CD4-positive, CD25-positive, alpha-beta regulatory T cell (primary cell): ENCODE measurements around the gene SLN. TPM values are rescaled to one million over a fixed set of nuclear protein-coding genes. Genes with fewer than 3 reads are reported as not detected.
"Not testable (repeated sequence)": the region's sequence is repeated elsewhere in the genome, so short reads cannot be mapped to it uniquely, and the experiment has no call there.

Source experiments
- ATAC-seq, 2 donors: fragments of 150-1000 bp; cut with Tn5 transposase; one replicate each; pipeline ENCODE4 v1.10.0; 2021; ENCODE audit warnings: low read depth in 2 of 2, moderate number of reproducible peaks in 2 of 2, moderate library complexity in 1 of 2
- DNase-seq, 3 donors: peaks; one replicate each; pipeline versions ENCODE4 v3.0.0 to v3.0.0-alpha.2; 2012 to 2022; ENCODE audit warnings: mixed read lengths in 1 of 3
- H3K27ac ChIP-seq: one replicate; pipeline ENCODE4 v1.7.0; 2013; ENCODE audit warnings: mild to moderate bottlenecking, low read length; ENCODE audit not compliant: insufficient read depth, poor library complexity, severe bottlenecking
- H3K27me3 ChIP-seq: one replicate; pipeline ENCODE4 v1.7.0; 2013; ENCODE audit warnings: low read length; ENCODE audit not compliant: control insufficient read depth, insufficient read depth
- H3K36me3 ChIP-seq: one replicate; pipeline ENCODE4 v1.7.0; 2013; ENCODE audit warnings: mild to moderate bottlenecking, low read length, moderate library complexity; ENCODE audit not compliant: control insufficient read depth, insufficient read depth
- H3K4me1 ChIP-seq: 2 replicates; pipeline ENCODE4 v1.7.0; 2013; ENCODE audit warnings: mild to moderate bottlenecking, low read length; ENCODE audit not compliant: insufficient read depth, control insufficient read depth, poor library complexity, severe bottlenecking
- H3K4me3 ChIP-seq: one replicate; pipeline ENCODE4 v1.7.0; 2013; ENCODE audit warnings: low read depth, mild to moderate bottlenecking, low read length, moderate library complexity
- H3K9me3 ChIP-seq, 2 experiments: 1 replicate in 1 of 2; 2 replicates in 1 of 2; pipeline ENCODE4 v1.7.0; 2013; ENCODE audit warnings: low read length in 2 of 2, mild to moderate bottlenecking in 1 of 2, moderate library complexity in 1 of 2; ENCODE audit not compliant: control insufficient read depth in 2 of 2
- H3K27ac Mint-ChIP-seq, 3 donors: one replicate each; pipeline ENCODE4 v1.8.0; 2020 to 2022; ENCODE audit warnings: mild to moderate bottlenecking in 3 of 3, mixed read lengths in 3 of 3, moderate library complexity in 2 of 3
- H3K27me3 Mint-ChIP-seq: one replicate; pipeline ENCODE4 v1.8.0; 2022; ENCODE audit warnings: mild to moderate bottlenecking, mixed read lengths
- H3K36me3 Mint-ChIP-seq: one replicate; pipeline ENCODE4 v1.8.0; 2020; ENCODE audit warnings: mixed read lengths
- H3K4me1 Mint-ChIP-seq, 4 donors: one replicate each; pipeline ENCODE4 v1.8.0; 2020 to 2022; ENCODE audit warnings: mixed read lengths in 4 of 4, mild to moderate bottlenecking in 1 of 4
- H3K4me3 Mint-ChIP-seq, 4 donors: one replicate each; pipeline ENCODE4 v1.8.0; 2020 to 2022; ENCODE audit warnings: mild to moderate bottlenecking in 4 of 4, mixed read lengths in 4 of 4, moderate library complexity in 3 of 4
- H3K9me3 Mint-ChIP-seq, 7 donors: one replicate each; pipeline ENCODE4 v1.8.0; 2020 to 2022; ENCODE audit warnings: mixed read lengths in 7 of 7, mild to moderate bottlenecking in 3 of 7, moderate library complexity in 2 of 7
- polyA plus RNA-seq, 4 donors: library from polyadenylated mRNA; unstranded; fragments of 300-500 nt; fragmentation: Illumina TruSeq; gene quantifications; one replicate each; pipeline ENCODE4 v1.2.3, GENCODE V29; 2021
- total RNA-seq: library from RNA; stranded (reverse); gene quantifications from one replicate; pipeline ENCODE4 v1.2.3, GENCODE V29; 2022

Gene SLN
- not detected for total RNA-seq
- polyA plus RNA-seq, result not detected

DNA sequence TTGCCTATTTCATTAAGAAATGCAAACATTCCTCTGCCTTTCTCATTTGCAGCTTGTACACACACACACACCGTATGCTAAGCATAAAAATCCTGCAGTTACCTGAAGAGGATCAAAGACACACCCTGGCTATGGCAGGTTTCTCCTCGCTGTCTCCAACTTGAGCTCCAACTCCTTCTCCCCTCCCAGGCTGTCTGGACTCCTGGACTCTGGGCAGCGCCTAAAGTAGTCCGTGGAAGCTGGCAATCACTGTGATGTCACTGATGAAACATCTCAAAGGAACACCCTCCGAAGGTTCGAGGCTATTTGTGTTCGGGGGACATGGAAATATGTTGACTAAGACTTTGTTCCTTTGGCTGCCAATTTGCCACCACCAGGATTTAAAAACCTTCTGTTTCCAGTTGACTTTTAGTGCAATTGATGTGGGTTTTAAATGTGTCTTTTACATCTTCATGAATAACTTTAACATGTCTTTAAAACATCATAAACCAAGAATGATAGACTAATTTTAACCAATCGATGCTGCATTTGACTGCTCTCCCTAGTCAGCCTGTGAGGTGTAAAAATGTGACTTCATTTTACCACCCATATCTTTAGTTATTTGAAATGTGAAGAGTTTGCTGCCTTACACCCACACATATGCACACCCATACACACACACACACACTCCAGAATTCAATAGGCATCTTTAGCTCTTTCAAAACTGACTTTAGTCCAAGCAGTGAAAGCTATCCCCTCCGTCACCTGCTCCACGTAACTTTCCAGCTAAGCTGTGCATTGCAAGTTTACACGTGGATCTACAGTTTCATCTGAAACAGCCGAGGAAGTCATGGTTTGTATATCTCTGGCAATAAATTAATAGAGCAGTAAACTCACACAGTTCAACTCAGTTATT is at the start of gene SLN:
SLN (minus strand) TSS at position 196 of the 895 bp plus-strand sequence.
- Histone ChIP-seq H3K4me1 (no peaks in the 10 kb centered on the region), H3K27me3 (peaks cover 12% of the 10 kb centered on the region), H3K4me3 (no peak within 1 kb of the TSS), H3K27ac (no peak within 1 kb of the TSS), H3K36me3 (no peaks in the 10 kb centered on the region), H3K9me3 (no peaks in the 10 kb centered on the region)
- H3K9me3 Mint-ChIP-seq, result peaks cover 0 to 4% (median 0%) of the 10 kb centered on the region in 7 donors
- no peak within 1 kb of the TSS for H3K27ac Mint-ChIP-seq
- no peaks in the 10 kb centered on the region for H3K36me3 Mint-ChIP-seq
- H3K4me3 Mint-ChIP-seq, result no peak within 1 kb of the TSS
- no peaks in the 10 kb centered on the region for H3K4me1 Mint-ChIP-seq
- H3K27me3 Mint-ChIP-seq, result peaks cover 26% of the 10 kb centered on the region
- no peak for ATAC-seq
- no peak for DNase-seq

DNA sequence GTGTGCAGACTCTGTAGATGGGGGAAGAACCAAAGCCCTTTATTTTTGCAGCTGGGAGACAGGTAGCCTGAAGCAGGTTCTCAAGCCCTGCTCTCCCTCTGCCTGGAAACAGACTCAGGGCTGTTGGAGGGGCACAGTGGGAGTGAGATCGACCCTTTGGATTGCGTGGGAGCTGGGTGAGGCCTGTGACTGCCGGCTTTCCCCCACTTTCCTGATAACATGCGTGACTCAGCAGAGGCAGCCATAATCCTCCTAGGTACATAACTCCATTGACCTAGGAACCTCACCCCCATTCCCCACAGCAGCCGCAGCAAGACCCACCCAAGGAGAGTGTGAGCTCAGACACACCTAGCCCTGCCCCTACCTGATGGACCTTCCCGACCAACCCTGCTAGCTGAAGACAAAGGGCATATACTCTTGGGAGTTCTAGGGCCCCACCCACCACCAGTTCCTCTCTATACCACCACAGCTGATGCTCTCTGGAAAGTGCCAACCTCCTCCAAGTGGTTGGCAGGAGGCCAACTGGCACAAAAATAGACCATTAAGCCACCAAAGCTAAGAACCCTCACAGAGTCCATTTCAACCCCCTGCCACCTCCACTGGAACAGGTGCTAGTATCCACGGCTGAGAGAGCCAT is 47.0 kb upstream of the SLN start:
- H3K27me3 Mint-ChIP-seq, result peaks cover 15% of the 10 kb centered on the region
- H3K4me1 Mint-ChIP-seq, H3K9me3 Mint-ChIP-seq, H3K27ac Mint-ChIP-seq, H3K36me3 ChIP-seq, H3K4me3 Mint-ChIP-seq, ATAC-seq, H3K27ac ChIP-seq, H3K27me3 ChIP-seq, H3K9me3 ChIP-seq, H3K4me3 ChIP-seq, H3K36me3 Mint-ChIP-seq, H3K4me1 ChIP-seq, DNase-seq: not testable (repeated sequence)

DNA sequence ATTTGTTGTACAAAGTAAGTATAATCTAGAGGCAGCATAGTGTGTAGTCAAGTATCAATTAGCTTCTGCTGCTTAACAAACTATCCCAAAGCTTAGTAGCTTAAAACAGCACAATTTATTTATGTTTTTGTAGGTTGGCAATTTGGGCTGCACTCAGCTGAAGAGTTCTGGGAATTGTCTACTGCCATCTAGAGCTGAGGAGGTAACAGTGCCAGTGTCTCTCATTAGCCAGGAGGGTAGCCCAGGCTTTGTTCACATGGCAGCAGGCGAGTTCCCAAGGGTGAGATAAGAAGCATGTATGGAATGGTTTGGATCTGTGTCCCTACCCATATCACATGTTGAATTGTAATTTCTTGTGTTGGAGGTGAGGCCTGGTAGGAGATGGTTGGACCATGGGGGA is 45.8 kb upstream of the SLN start:
- Histone ChIP-seq H3K9me3 (no peaks in the 10 kb centered on the region), H3K27ac (no peak overlapping the region), H3K4me1 (no peaks in the 10 kb centered on the region), H3K4me3 (no peak overlapping the region), H3K36me3 (no peaks in the 10 kb centered on the region), H3K27me3 (peaks cover 7% of the 10 kb centered on the region)
- Mint-ChIP-seq H3K4me1 (peaks cover 0 to 2% (median 0%) of the 10 kb centered on the region in 4 donors), H3K36me3 (no peaks in the 10 kb centered on the region), H3K4me3 (no peak overlapping the region), H3K9me3 (peaks cover 0 to 6% (median 0%) of the 10 kb centered on the region in 7 donors), H3K27ac (no peak overlapping the region), H3K27me3 (peaks cover 17% of the 10 kb centered on the region)
- no peak for ATAC-seq
- no peak for DNase-seq

DNA sequence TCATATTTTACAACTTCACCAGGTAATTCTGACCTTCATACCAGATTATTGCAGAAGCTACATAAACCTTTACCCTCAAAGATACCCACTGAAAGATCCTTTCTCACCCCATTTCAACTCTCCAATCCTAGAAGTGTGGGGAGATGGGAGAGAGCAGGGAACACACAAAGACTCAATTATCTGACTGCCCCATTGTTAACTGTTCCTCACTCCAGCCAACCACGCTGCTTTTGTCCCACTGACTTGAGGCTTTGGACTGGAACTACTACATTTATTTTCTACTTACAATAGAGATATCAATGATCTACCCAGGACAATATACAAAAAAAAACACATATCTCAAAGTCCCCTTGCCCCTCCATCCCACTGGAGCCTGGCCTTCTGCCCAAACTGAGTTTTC is 44.7 kb upstream of the SLN start:
- no peak overlapping the region for H3K4me3 ChIP-seq
- DNase-seq (no peak), ATAC-seq (no peak)
- Mint-ChIP-seq H3K27me3 (peaks cover 21% of the 10 kb centered on the region), H3K36me3 (no peaks in the 10 kb centered on the region), H3K4me1 (peaks cover 0 to 2% (median 0%) of the 10 kb centered on the region in 4 donors), H3K27ac (no peak overlapping the region), H3K9me3 (peaks cover 0 to 6% (median 0%) of the 10 kb centered on the region in 7 donors), H3K4me3 (no peak overlapping the region)
- H3K4me1 ChIP-seq, result no peaks in the 10 kb centered on the region
- H3K27ac ChIP-seq, result no peak overlapping the region
- no peaks in the 10 kb centered on the region for H3K9me3 ChIP-seq
- H3K27me3 ChIP-seq, result peaks cover 5% of the 10 kb centered on the region
- no peaks in the 10 kb centered on the region for H3K36me3 ChIP-seq

DNA sequence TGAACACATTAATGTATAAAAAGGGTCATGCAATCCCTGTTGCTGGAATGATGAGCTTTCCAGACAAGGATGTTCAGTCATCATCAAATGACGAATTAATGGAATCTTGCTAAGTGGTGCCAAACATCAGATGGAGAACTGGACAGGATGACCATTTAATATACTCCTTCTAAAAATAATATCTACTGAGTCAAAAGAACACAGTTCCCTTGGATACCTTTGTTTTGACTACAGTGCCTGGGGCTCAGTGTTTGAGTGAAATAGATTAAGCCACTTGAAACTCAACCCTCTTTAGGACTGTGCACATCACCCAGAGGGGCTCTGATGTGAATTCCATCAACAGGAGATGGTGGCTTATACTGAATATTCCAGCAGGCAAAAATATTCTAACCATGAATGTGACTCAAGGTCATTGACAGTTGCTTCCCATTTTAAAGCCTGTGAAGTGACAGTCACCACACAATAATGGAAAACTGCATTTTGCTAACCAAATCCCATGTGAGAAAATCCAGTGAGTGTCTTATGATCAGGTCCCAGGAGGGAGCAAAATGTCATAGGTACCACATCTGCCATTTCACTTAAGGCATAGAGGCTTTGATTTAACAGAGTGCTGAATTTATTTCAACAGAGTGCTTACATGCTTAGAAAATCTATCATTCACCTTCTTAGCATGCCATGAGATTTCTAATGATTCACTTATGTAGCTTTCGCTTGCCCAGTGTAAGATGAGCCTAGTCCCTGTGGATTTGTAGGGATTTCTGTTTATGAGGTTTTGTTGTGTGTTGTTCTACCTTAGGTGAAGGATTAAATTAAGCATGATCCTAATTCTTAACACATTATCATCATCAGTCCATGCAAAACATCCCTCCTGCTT is 41.3 kb upstream of the SLN start:
- Histone ChIP-seq H3K27ac (no peak overlapping the region), H3K4me3 (no peak overlapping the region), H3K27me3 (peaks cover 7% of the 10 kb centered on the region), H3K4me1 (no peaks in the 10 kb centered on the region), H3K9me3 (no peaks in the 10 kb centered on the region), H3K36me3 (no peaks in the 10 kb centered on the region)
- H3K4me1 Mint-ChIP-seq, result peaks cover 0 to 2% (median 0%) of the 10 kb centered on the region in 4 donors
- H3K36me3 Mint-ChIP-seq, result no peaks in the 10 kb centered on the region
- H3K9me3 Mint-ChIP-seq, result no peaks in the 10 kb centered on the region
- H3K4me3 Mint-ChIP-seq, result no peak overlapping the region
- no peak for ATAC-seq
- H3K27ac Mint-ChIP-seq, result no peak overlapping the region
- peaks cover 26% of the 10 kb centered on the region for H3K27me3 Mint-ChIP-seq
- DNase-seq, result no peak

DNA sequence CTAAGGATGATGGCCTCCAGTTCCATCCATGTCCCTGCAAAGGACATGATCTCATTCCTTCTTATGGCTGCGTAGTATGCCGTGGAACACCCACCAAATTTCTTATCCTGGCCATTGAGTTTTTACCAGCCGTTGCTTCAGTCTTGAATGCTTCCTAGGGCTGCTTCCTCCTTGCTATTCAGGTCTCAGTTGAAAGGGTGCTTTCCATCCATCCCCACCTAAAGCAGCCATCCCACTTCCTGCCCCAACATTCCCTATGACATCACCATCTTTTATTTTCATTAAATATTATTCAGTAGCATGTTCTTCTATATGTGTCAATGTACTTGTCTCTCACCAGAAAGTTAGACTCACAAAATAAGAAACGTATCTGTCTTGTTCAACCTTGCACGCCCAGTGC is 40.7 kb upstream of the SLN start:
- no peak for ATAC-seq
- H3K4me1 Mint-ChIP-seq, result peaks cover 0 to 1% (median 0%) of the 10 kb centered on the region in 4 donors
- Histone ChIP-seq H3K27ac (no peak overlapping the region), H3K36me3 (no peaks in the 10 kb centered on the region), H3K9me3 (no peaks in the 10 kb centered on the region), H3K4me1 (no peaks in the 10 kb centered on the region), H3K27me3 (peaks cover 8% of the 10 kb centered on the region), H3K4me3 (no peak overlapping the region)
- no peaks in the 10 kb centered on the region for H3K36me3 Mint-ChIP-seq
- H3K27me3 Mint-ChIP-seq, result peaks cover 28% of the 10 kb centered on the region
- no peak overlapping the region for H3K4me3 Mint-ChIP-seq
- DNase-seq, result no peak
- H3K9me3 Mint-ChIP-seq, result no peaks in the 10 kb centered on the region
- no peak overlapping the region for H3K27ac Mint-ChIP-seq

DNA sequence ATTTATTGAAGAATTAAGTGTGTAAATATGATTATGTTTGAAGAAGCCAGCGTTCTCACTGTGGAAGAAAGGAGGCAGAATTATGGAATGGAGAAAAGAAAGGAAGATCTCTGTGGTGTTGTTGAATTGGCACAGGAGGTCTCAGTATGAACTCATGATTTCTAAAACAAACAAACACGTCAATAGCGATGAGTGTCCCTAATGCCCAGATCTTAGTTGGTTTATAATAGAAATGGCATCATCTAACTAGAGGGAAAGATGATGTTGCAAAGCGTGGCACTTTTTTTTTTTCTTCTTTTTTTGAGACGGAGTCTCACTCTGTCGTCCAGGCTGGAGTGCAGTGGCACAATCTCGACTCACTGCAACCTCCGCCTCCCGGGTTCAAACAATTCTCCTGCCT is 39.2 kb upstream of the SLN start:
- DNase-seq, result no peak
- no peaks in the 10 kb centered on the region for H3K4me1 Mint-ChIP-seq

More for the DNA sequence above, 39.2 kb upstream of the SLN start:
- Mint-ChIP-seq H3K27me3 (peaks cover 23% of the 10 kb centered on the region), H3K4me3 (no peak overlapping the region), H3K27ac (no peak overlapping the region), H3K9me3 (no peaks in the 10 kb centered on the region), H3K36me3 (no peaks in the 10 kb centered on the region)
- no peaks in the 10 kb centered on the region for H3K36me3 ChIP-seq
- no peak for ATAC-seq
- no peaks in the 10 kb centered on the region for H3K4me1 ChIP-seq
- H3K27me3 ChIP-seq, result peaks cover 7% of the 10 kb centered on the region
- no peak overlapping the region for H3K4me3 ChIP-seq
- H3K27ac ChIP-seq, result no peak overlapping the region
- no peaks in the 10 kb centered on the region for H3K9me3 ChIP-seq
